ENCODE results near the gene ZC3H7A. TPM values are rescaled to one million over a fixed set of nuclear protein-coding genes. Genes with fewer than 3 reads are reported as not detected.
A peak's percentile ranks its signal among the peaks of the same experiment; 100 is the strongest.

Gene ZC3H7A
- total and polyA plus RNA-seq, 2 of the 13 experiments (the other 11 are each of a cell fraction or from before 2014, with no cell fraction given) = 29.2 to 36.8 TPM

- 1% methylated on average over 5 of the region's 5 CpGs for WGBS (ENCODE audit: low lambda C conversion rate)
- Histone ChIP-seq H3K27me3 (ENCODE audit: control insufficient read depth in 1 of 2, insufficient read depth in 2 of 2, low read length in 2 of 2) (no peaks in the 10 kb centered on the region), H3K36me3 (replicated peaks in 1 of 2; ENCODE audit: control insufficient read depth in 1 of 2, insufficient read depth in 2 of 2, low read length in 2 of 2) (no peaks in the 10 kb centered on the region), H3K4me2 (ENCODE audit: low read depth, low read length) (peak overlapping the region; percentile 16), H3K4me1 (ENCODE audit: insufficient read depth, low read length) (peaks cover 42% of the 10 kb centered on the region), H3K27ac (ENCODE audit: extremely low read length, insufficient read depth, low read length) (peak overlapping the region; percentile 0), H4K20me1 (ENCODE audit: insufficient read depth, low read length) (no peaks in the 10 kb centered on the region), H3K9ac (ENCODE audit: insufficient read depth, low read depth, low read length) (no peak overlapping the region), H3K9me3 (ENCODE audit: low read length) (no peaks in the 10 kb centered on the region), H3K79me2 (ENCODE audit: insufficient read depth, low read length) (no peaks in the 10 kb centered on the region), H2AFZ (ENCODE audit: low read length) (no peak overlapping the region), H3K4me3 (replicated peaks in 1 of 3; ENCODE audit: insufficient read depth in 1 of 3, low read depth in 2 of 3, low read length in 3 of 3) (no peak overlapping the region)
- intact Hi-C loops (cut with micrococcal nuclease; ENCODE audit: unreplicated experiment) (no loop called here), in situ Hi-C loops (cut with HindIII; ENCODE audit: extremely low pct_ligation_motif_present, low pct_unique_long_range_greater_than_20kb) (no loop called here)
- BruUV-seq (replicated peaks) = no TSS peak
- FAIRE-seq = peak; percentile 77
- DNase-seq (ENCODE audit: low spot score) = peak; percentile 95
- CTCF ChIA-PET (ENCODE audit: low intra/inter-chr PET ratio, low total read pairs) = interaction anchor here (0.5 kb wide), 1 partner anchor 44 kb away, joined by 3 read pairs; no protein-coding TSS in a partner anchor
- POLR2A ChIA-PET = interaction anchor here (0.6 to 6.5 kb wide), 9 partner anchors 11 to 82 kb away, joined by 3 to 65 read pairs (median 6); partner anchors contain the start of genes RSL1D1, TXNDC11 and ZC3H7A
- peak; percentile 82 for ATAC-seq
- TF ChIP-seq CEBPB (IDR thresholded peaks at IDR 0.05; ENCODE audit: borderline replicate concordance, low read depth, low read length) (peak; percentile 97), SMC3 (IDR thresholded peaks at IDR 0.05; ENCODE audit: low read length) (peak; percentile 17; the same call in 1 of the 2 replicates), ZBTB7B (CRISPR knock-in tag; IDR thresholded peaks at IDR 0.05) (peak; percentile 43; the same call in 1 of the 2 replicates), ZNF577 (CRISPR knock-in tag; IDR thresholded peaks at IDR 0.05; ENCODE audit: borderline replicate concordance, low read depth) (no peak), RARA (CRISPR knock-in tag; IDR thresholded peaks at IDR 0.05) (peak; percentile 72), ZNF234 (CRISPR knock-in tag; conservative IDR thresholded peaks at IDR 0.05) (0 out of 2 replicates have a peak, but pooled peaks have one; percentile 19), TBX2 (CRISPR knock-in tag; IDR thresholded peaks at IDR 0.05; ENCODE audit: borderline replicate concordance) (peak; percentile 25; the same call in 1 of the 2 replicates), HOMEZ (CRISPR knock-in tag; IDR thresholded peaks at IDR 0.05; ENCODE audit: low read depth) (0 out of 2 replicates have a peak, but pooled peaks have one; percentile 37), ZNF362 (CRISPR knock-in tag; IDR thresholded peaks at IDR 0.05; ENCODE audit: borderline replicate concordance) (peak; percentile 71; the same call in 1 of the 2 replicates), RXRA (CRISPR knock-in tag; IDR thresholded peaks at IDR 0.05) (peak; percentile 93; the same call in 1 of the 2 replicates), HMG20A (CRISPR knock-in tag; IDR thresholded peaks at IDR 0.05; ENCODE audit: borderline replicate concordance) (peak; percentile 81), NFATC3 (CRISPR knock-in tag; IDR thresholded peaks at IDR 0.05) (no peak), NR3C1 (CRISPR knock-in tag; IDR thresholded peaks at IDR 0.05) (no peak), SKIL (CRISPR knock-in tag; IDR thresholded peaks at IDR 0.05; ENCODE audit: borderline replicate concordance) (no peak), ZXDC (CRISPR knock-in tag; IDR thresholded peaks at IDR 0.05) (no peak), TEAD3 (CRISPR knock-in tag; optimal IDR thresholded peaks at IDR 0.05; ENCODE audit: borderline replicate concordance) (peak; percentile 42)
Observed at GRCh38 chr16:11824362-11824761, 27.3 kb upstream of the ZC3H7A start.

All from HepG2 (cell line).